ENCODE results near the gene NHSL2. TPM values are rescaled to one million over a fixed set of nuclear protein-coding genes. Genes with fewer than 3 reads are reported as not detected.

Gene NHSL2
- total RNA-seq, 1 donor from 2014 or later = 57.6 TPM

DNA sequence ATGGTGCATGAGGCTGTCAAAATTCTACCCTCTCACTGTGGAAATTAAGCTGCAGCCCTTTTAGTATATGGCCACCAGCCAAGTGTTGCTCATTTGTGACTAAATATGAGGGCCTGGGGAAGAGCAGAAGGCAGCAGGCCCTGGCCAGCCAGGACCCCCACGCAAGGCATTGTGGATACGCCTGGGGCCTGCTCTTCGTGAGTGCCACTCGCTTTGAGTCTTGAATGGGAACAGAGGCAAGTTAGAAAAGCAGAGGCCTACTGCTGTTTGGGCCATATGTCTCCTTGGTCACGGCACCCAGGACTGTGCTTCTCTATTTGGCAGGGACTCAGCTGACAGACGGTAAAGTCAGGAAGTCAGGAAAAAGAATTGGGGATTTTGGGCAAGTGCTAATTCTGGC lies 210.2 kb downstream of the NHSL2 start:
- Mint-ChIP-seq H3K27ac (ENCODE audit: unreplicated experiment) (peak overlapping the region; percentile 81), H3K9me3 (ENCODE audit: unreplicated experiment) (no peaks in the 10 kb centered on the region), H3K27me3 (ENCODE audit: unreplicated experiment) (no peaks in the 10 kb centered on the region), H3K4me1 (ENCODE audit: unreplicated experiment) (peaks cover 39% of the 10 kb centered on the region), H3K36me3 (ENCODE audit: low read depth, unreplicated experiment) (peaks cover 4% of the 10 kb centered on the region), H3K4me3 (ENCODE audit: unreplicated experiment) (no peak overlapping the region)
- no peak for DNase-seq (ENCODE audit: low spot score)
- TF ChIP-seq, protein P1, sequence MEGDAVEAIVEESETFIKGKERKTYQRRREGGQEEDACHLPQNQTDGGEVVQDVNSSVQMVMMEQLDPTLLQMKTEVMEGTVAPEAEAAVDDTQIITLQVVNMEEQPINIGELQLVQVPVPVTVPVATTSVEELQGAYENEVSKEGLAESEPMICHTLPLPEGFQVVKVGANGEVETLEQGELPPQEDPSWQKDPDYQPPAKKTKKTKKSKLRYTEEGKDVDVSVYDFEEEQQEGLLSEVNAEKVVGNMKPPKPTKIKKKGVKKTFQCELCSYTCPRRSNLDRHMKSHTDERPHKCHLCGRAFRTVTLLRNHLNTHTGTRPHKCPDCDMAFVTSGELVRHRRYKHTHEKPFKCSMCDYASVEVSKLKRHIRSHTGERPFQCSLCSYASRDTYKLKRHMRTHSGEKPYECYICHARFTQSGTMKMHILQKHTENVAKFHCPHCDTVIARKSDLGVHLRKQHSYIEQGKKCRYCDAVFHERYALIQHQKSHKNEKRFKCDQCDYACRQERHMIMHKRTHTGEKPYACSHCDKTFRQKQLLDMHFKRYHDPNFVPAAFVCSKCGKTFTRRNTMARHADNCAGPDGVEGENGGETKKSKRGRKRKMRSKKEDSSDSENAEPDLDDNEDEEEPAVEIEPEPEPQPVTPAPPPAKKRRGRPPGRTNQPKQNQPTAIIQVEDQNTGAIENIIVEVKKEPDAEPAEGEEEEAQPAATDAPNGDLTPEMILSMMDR (IDR thresholded peaks at IDR 0.05; ENCODE audit: unreplicated experiment) = no peak

DNA sequence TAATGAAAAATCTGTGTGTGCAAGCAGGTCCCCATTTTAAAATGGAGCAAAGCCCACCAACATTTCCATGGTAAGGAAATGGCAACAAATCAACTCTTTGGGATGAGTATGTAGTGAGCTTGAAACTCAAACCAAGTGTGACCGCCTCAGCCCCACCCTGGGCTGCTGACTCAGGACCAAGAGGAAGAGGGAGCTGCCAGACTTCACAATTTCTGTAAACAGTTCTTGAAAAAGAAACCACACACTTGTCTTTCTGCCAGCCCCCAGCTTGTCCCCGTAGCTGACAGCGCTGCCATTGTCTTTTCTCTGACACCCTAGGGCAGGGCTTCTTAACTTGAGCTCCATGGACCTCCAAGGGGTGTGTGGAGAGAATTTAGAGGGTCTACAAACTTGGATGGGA lies 210.7 kb downstream of the NHSL2 start:
- Mint-ChIP-seq H3K27me3 (ENCODE audit: unreplicated experiment) (no peaks in the 10 kb centered on the region), H3K4me3 (ENCODE audit: unreplicated experiment) (no peak overlapping the region), H3K27ac (ENCODE audit: unreplicated experiment) (peak overlapping the region; percentile 81), H3K4me1 (ENCODE audit: unreplicated experiment) (peaks cover 44% of the 10 kb centered on the region), H3K9me3 (ENCODE audit: unreplicated experiment) (no peaks in the 10 kb centered on the region), H3K36me3 (ENCODE audit: low read depth, unreplicated experiment) (peaks cover 4% of the 10 kb centered on the region)
- DNase-seq (ENCODE audit: low spot score) = no peak
- TF ChIP-seq, protein P1 (IDR thresholded peaks at IDR 0.05; ENCODE audit: unreplicated experiment) = no peak

DNA sequence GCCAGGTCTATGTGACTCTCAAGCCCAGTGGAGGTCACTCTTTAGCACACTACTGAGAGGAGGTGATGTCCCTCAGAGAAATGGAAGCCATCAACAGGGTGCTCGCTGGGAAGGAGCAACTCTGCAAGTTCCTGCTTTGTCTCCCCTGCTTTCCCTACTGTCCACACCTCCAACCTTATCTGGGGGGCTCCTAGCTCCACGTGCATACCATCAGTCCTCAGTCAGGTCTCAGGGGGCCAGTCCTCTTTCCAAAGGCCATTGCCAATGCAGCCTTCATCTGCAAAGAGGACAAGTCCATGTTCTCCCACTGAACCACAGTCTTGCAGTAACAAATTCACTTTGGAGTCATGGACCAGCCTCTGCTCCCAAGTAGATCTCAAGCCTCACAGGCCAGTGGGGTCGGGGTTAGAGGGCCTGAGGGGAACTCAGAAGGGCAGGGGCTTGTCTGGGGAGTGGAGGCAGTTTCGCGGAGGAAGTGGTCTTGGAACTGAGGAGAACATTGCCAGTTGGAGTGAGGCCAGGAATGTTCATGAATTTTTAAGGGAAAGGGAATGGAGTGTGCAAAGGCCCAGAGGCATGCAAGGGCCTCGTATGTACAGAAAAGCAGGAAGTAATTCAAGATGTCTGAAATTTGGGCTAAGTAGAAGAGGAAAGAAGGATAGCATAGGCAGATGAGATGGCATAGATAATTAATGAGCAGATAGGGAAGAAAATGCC lies 212.1 kb downstream of the NHSL2 start:
- Mint-ChIP-seq H3K4me1 (ENCODE audit: unreplicated experiment) (peaks cover 52% of the 10 kb centered on the region), H3K36me3 (ENCODE audit: low read depth, unreplicated experiment) (peaks cover 4% of the 10 kb centered on the region), H3K27me3 (ENCODE audit: unreplicated experiment) (peaks cover 3% of the 10 kb centered on the region), H3K4me3 (ENCODE audit: unreplicated experiment) (peak overlapping the region; percentile 19), H3K9me3 (ENCODE audit: unreplicated experiment) (no peaks in the 10 kb centered on the region), H3K27ac (ENCODE audit: unreplicated experiment) (peak overlapping the region; percentile 95)
- TF ChIP-seq, protein P1 (IDR thresholded peaks at IDR 0.05; ENCODE audit: unreplicated experiment) = no peak
- DNase-seq (ENCODE audit: low spot score) = no peak

DNA sequence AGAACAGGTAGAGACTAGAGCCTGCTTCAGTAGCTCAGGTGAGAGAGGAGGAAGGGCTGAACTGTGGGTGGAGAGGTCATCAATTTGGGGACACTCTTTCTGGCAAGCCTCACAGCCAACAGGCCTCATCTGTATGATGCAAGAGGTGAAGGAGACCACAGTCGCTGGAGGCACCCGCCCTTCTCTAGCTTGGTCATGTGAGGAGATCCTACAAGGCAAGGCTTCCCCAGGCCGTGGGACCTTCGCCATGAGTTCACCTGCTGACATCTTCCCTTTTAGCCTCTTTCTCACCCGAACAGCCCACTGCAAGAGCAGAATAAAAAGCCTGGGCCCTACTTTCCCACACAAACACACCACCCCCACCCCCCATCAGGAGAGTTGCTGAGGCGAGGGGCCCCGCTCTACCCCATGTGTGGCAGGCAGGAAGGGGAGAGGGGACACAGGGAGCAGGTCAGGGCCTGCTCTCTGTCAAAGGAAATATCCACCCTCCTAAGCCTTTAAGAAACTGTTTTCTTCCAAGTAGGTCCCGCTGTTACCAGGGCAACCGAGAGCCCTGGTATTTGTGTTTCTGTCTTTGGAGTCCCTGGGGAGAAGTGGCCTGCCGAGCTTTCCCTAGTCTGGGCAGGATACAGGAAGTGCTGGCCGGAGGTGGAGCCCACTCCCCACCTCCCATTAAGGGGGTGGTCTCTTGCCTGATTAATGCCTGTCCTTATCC lies 213.0 kb downstream of the NHSL2 start:
- Mint-ChIP-seq H3K4me1 (ENCODE audit: unreplicated experiment) (peaks cover 58% of the 10 kb centered on the region), H3K36me3 (ENCODE audit: low read depth, unreplicated experiment) (peaks cover 4% of the 10 kb centered on the region), H3K4me3 (ENCODE audit: unreplicated experiment) (peak overlapping the region; percentile 25), H3K27ac (ENCODE audit: unreplicated experiment) (peak overlapping the region; percentile 95), H3K9me3 (ENCODE audit: unreplicated experiment) (no peaks in the 10 kb centered on the region), H3K27me3 (ENCODE audit: unreplicated experiment) (peaks cover 4% of the 10 kb centered on the region)
- peak; percentile 57 for DNase-seq (ENCODE audit: low spot score)
- TF ChIP-seq, protein P1 (IDR thresholded peaks at IDR 0.05; ENCODE audit: unreplicated experiment) = no peak

Data from endothelial cell (in vitro differentiated cells).